ENCODE results near the gene TAP2. TPM values are rescaled to one million over a fixed set of nuclear protein-coding genes. Genes with fewer than 3 reads are reported as not detected.

The TAP2 gene
- total RNA-seq, 4 donors from 2014 or later = 6.9 to 16.0 (median 11.1) TPM

GRCh38 chr6:32854376-32855178 is 16.0 kb upstream of the TAP2 start:
- Histone ChIP-seq H3K4me3 (peak overlapping the region; percentile 83 to 85), H3K27me3 (no peaks in the 10 kb centered on the region), H3K4me1 (peaks cover 3 to 46% (median 20%) of the 10 kb centered on the region in 3 donors), H3K36me3 (peaks cover 0 to 45% of the 10 kb centered on the region in 2 donors), H3K9me3 (no peaks in the 10 kb centered on the region), H3K27ac (peak overlapping the region; percentile 91 to 99 (median 98))
- TF ChIP-seq POLR2A (IDR thresholded peaks at IDR 0.05) = no peak
- ATAC-seq = peak; percentile 11
- 10% methylated on average over 9 to 11 of the region's 24 CpGs for WGBS, 2 donors (ENCODE audit: low coverage in 1 of 2)

GRCh38 chr6:32853541-32854375 is 15.2 kb upstream of the TAP2 start, which contains the start of the genes PSMB9 and TAP1:
TSS of gene PSMB9 (plus strand) at chr6:32854192. CDS start at chr6:32854230, 38 bp downstream.
TSS of gene TAP1 (minus strand) at chr6:32853704. CDS start at chr6:32853636, 68 bp downstream.
- peak within 1 kb of the TSS; percentile 91 to 99 (median 98) for H3K27ac ChIP-seq
- ATAC-seq = peak; percentile 95
- WGBS, 2 donors (ENCODE audit: low coverage in 1 of 2) = 0% methylated on average over 7 of the region's 68 CpGs; no CpG with 5 or more reads in 1 of the 2 donors

GRCh38 chr6:32852844-32853540 is 14.5 kb upstream of the TAP2 start:
- Histone ChIP-seq H3K4me3 (peak overlapping the region; percentile 83 to 85), H3K27me3 (no peaks in the 10 kb centered on the region), H3K27ac (peak overlapping the region; percentile 91 to 99 (median 98)), H3K4me1 (peaks cover 3 to 46% (median 20%) of the 10 kb centered on the region in 3 donors), H3K36me3 (peaks cover 0 to 43% of the 10 kb centered on the region in 2 donors), H3K9me3 (no peaks in the 10 kb centered on the region)
- ATAC-seq = peak; percentile 15
- WGBS, 2 donors (ENCODE audit: low coverage in 1 of 2) = 0% methylated on average over 5 of the region's 41 CpGs; no CpG with 5 or more reads in 1 of the 2 donors
- TF ChIP-seq POLR2AphosphoS5 (IDR thresholded peaks at IDR 0.05) = no peak

More at GRCh38 chr6:32853541-32854375, 15.2 kb upstream of the TAP2 start, which contains the start of the genes PSMB9 and TAP1:
- Histone ChIP-seq H3K4me3 (peak within 1 kb of the TSS; percentile 83 to 85), H3K4me1 (peaks cover 3 to 46% (median 20%) of the 10 kb centered on the region in 3 donors), H3K36me3 (peaks cover 0 to 43% of the 10 kb centered on the region in 2 donors), H3K27me3 (no peaks in the 10 kb centered on the region), H3K9me3 (no peaks in the 10 kb centered on the region)
- TF ChIP-seq EP300 (IDR thresholded peaks at IDR 0.05) (no peak), POLR2A (IDR thresholded peaks at IDR 0.05) (peak; percentile 90 to 93), POLR2AphosphoS5 (IDR thresholded peaks at IDR 0.05) (peak; percentile 92), CTCF (IDR thresholded peaks at IDR 0.05) (peak; percentile 73 to 92 (median 86))

GRCh38 chr6:32852018-32852843 is 13.7 kb upstream of the TAP2 start:
- no peak for TF ChIP-seq EP300 (IDR thresholded peaks at IDR 0.05)
- TF ChIP-seq POLR2AphosphoS5 (IDR thresholded peaks at IDR 0.05) = peak; percentile 19
- peaks cover 3 to 49% (median 20%) of the 10 kb centered on the region in 3 donors for H3K4me1 ChIP-seq
- 50 to 69% methylated on average over 9 to 14 of the region's 23 CpGs for WGBS, 2 donors (ENCODE audit: low coverage in 1 of 2)
- ATAC-seq = no peak
- peak overlapping the region; percentile 83 to 85 for H3K4me3 ChIP-seq
- peaks cover 0 to 43% of the 10 kb centered on the region in 2 donors for H3K36me3 ChIP-seq
- H3K27me3 ChIP-seq = no peaks in the 10 kb centered on the region
- no peaks in the 10 kb centered on the region for H3K9me3 ChIP-seq
- peak overlapping the region; percentile 91 to 99 (median 98) for H3K27ac ChIP-seq

- no peaks in the 10 kb centered on the region for H3K27me3 ChIP-seq
- H3K27ac ChIP-seq = peak overlapping the region in 3 of 4 donors; percentile 97 to 99 (median 98)
- peaks cover 3 to 56% (median 20%) of the 10 kb centered on the region in 3 donors for H3K4me1 ChIP-seq
- no peaks in the 10 kb centered on the region for H3K9me3 ChIP-seq
- H3K4me3 ChIP-seq = no peak overlapping the region
- 57 to 95% methylated on average over 1 to 4 of the region's 4 CpGs for WGBS, 2 donors (ENCODE audit: low coverage in 1 of 2)
- peaks cover 0 to 53% of the 10 kb centered on the region in 2 donors for H3K36me3 ChIP-seq
- TF ChIP-seq CTCF (IDR thresholded peaks at IDR 0.05) = no peak
- TF ChIP-seq EP300 (IDR thresholded peaks at IDR 0.05) = no peak
- no peak for TF ChIP-seq POLR2A (IDR thresholded peaks at IDR 0.05)
- no peak for TF ChIP-seq POLR2AphosphoS5 (IDR thresholded peaks at IDR 0.05)
- ATAC-seq = no peak
Measured at GRCh38 chr6:32851025-32851424, 12.5 kb upstream of the TAP2 start.
